Smooth muscle cell (in vitro differentiated cells): ENCODE results near the gene MYADML2. TPM values are rescaled to one million over a fixed set of nuclear protein-coding genes. Genes with fewer than 3 reads are reported as not detected.

ENCODE experiments used
- DNase-seq: peaks from one replicate; lab custom pipeline; 2025; ENCODE audit not compliant: unreplicated experiment; lab: John Stamatoyannopoulos, UW
- H2AFZ ChIP-seq: fragments of 200-600 bp; sonication (generic); 2 replicates; pipeline ENCODE4 v1.6.0; 2016; ENCODE audit warnings: antibody characterized with exemption, low read depth, mild to moderate bottlenecking
- H3F3A ChIP-seq: fragments of 200-600 bp; sonication (generic); 2 replicates; pipeline ENCODE4 v1.6.0; 2017; ENCODE audit warnings: antibody characterized with exemption, low read depth
- H3K27ac ChIP-seq: fragments of 200-600 bp; sonication (generic); 2 replicates; pipeline ENCODE4 v1.5.1; 2016; ENCODE audit warnings: low read depth, mild to moderate bottlenecking
- H3K27me3 ChIP-seq: fragments of 200-600 bp; sonication (generic); 2 replicates; pipeline ENCODE4 v1.6.1; 2016; ENCODE audit warnings: low read depth, mild to moderate bottlenecking
- H3K36me3 ChIP-seq: fragments of 200-600 bp; sonication (generic); 2 replicates; pipeline ENCODE4 v1.5.1; 2016; ENCODE audit warnings: low read depth
- H3K4me1 ChIP-seq: fragments of 200-600 bp; sonication (generic); 2 replicates; pipeline ENCODE4 v1.5.1; 2016; ENCODE audit warnings: low read depth
- H3K4me2 ChIP-seq: fragments of 200-600 bp; sonication (generic); 2 replicates; pipeline ENCODE4 v1.6.0; 2016; ENCODE audit warnings: mild to moderate bottlenecking
- H3K4me3 ChIP-seq: fragments of 200-600 bp; sonication (generic); 2 replicates; pipeline ENCODE4 v1.5.1; 2016; ENCODE audit warnings: mild to moderate bottlenecking
- H3K79me2 ChIP-seq: fragments of 200-600 bp; sonication (generic); 2 replicates; pipeline ENCODE4 v1.6.0; 2016; ENCODE audit warnings: low read depth, mild to moderate bottlenecking
- H3K9ac ChIP-seq: fragments of 200-600 bp; sonication (generic); 2 replicates; pipeline ENCODE4 v1.6.0; 2016; ENCODE audit warnings: low read depth
- H3K9me3 ChIP-seq: fragments of 200-600 bp; sonication (generic); replicated peaks from 2 replicates; pipeline ENCODE4 v1.5.1; 2016; ENCODE audit warnings: low read depth
- H4K20me1 ChIP-seq: fragments of 200-600 bp; sonication (generic); 2 replicates; pipeline ENCODE4 v1.6.0; 2016; ENCODE audit warnings: low read depth
- CTCF ChIP-seq: fragments of 200-600 bp; sonication (generic); IDR thresholded peaks from 2 replicates; pipeline ENCODE4 v1.5.1; 2017; ENCODE audit warnings: borderline replicate concordance, mild to moderate bottlenecking, antibody characterized with exemption; ENCODE audit not compliant: insufficient read depth, poor library complexity, severe bottlenecking
- WGBS: methylation state at CpG from one replicate; pipeline ENCODE4 v1.1.7; 2016; ENCODE audit warnings: low lambda C conversion rate; 5-methylcytosine and 5-hydroxymethylcytosine counted together
- polyA plus RNA-seq: library from polyadenylated mRNA; unstranded; fragments of >200 nt; fragmentation: Nextera tagmentation; extraction: Ambion mirVana; gene quantifications from 2 replicates; pipeline ENCODE4 v1.2.1, GENCODE V29; 2016
- total RNA-seq: library from RNA; depleted of rRNA; stranded (reverse); fragments of >200 nt; gene quantifications from 2 replicates; pipeline ENCODE4 v1.2.3, GENCODE V29; 2014

MYADML2 gene
- total and polyA plus RNA-seq, 2 experiments from 2014 or later, result not detected

- Histone ChIP-seq H3K9ac (no peak overlapping the region), H3K4me3 (peak overlapping the region; percentile 63), H3K79me2 (peaks cover 26% of the 10 kb centered on the region), H3K36me3 (no peaks in the 10 kb centered on the region), H3K4me2 (peak overlapping the region; percentile 96), H3K27me3 (no peaks in the 10 kb centered on the region), H4K20me1 (peaks cover 45% of the 10 kb centered on the region), H3F3A (peaks cover 18% of the 10 kb centered on the region), H3K4me1 (peaks cover 13% of the 10 kb centered on the region), H3K9me3 (no peaks in the 10 kb centered on the region), H2AFZ (no peak overlapping the region), H3K27ac (no peak overlapping the region)
- DNase-seq, result no peak
- whole genome bisulfite sequencing, result 92% methylated on average over 23 of the region's 31 CpGs
- TF ChIP-seq CTCF, result no peak
Measured at GRCh38 chr17:81929253-81930141, 17.5 kb downstream of the MYADML2 start.

GRCh38 chr17:81928544-81929252 lies 18.3 kb downstream of the MYADML2 start:
- Histone ChIP-seq H3K9ac (peak overlapping the region; percentile 89), H3K79me2 (peaks cover 34% of the 10 kb centered on the region), H2AFZ (peak overlapping the region; percentile 66), H3F3A (peaks cover 14% of the 10 kb centered on the region), H3K9me3 (no peaks in the 10 kb centered on the region), H3K27ac (peak overlapping the region; percentile 56), H3K4me2 (peak overlapping the region; percentile 96), H3K4me1 (peaks cover 21% of the 10 kb centered on the region), H4K20me1 (peaks cover 45% of the 10 kb centered on the region), H3K4me3 (peak overlapping the region; percentile 63), H3K36me3 (no peaks in the 10 kb centered on the region), H3K27me3 (no peaks in the 10 kb centered on the region)
- TF ChIP-seq CTCF, result no peak
- no peak for DNase-seq
- 25% methylated on average over 40 of the region's 44 CpGs for WGBS

- peaks cover 42% of the 10 kb centered on the region for H3K79me2 ChIP-seq
- H3K27me3 ChIP-seq, result no peaks in the 10 kb centered on the region
- H3K9ac ChIP-seq, result peak within 1 kb of the TSS; percentile 100
- peak; percentile 30 for TF ChIP-seq CTCF
- no peaks in the 10 kb centered on the region for H3K9me3 ChIP-seq
- H3K36me3 ChIP-seq, result no peaks in the 10 kb centered on the region
- peaks cover 45% of the 10 kb centered on the region for H4K20me1 ChIP-seq
- peak within 1 kb of the TSS; percentile 92 for H3K4me3 ChIP-seq
- H3K4me1 ChIP-seq, result peaks cover 29% of the 10 kb centered on the region
- peaks cover 10% of the 10 kb centered on the region for H3F3A ChIP-seq
- peak within 1 kb of the TSS; percentile 100 for H3K27ac ChIP-seq
- peak within 1 kb of the TSS; percentile 98 for H3K4me2 ChIP-seq
- H2AFZ ChIP-seq, result peak within 1 kb of the TSS; percentile 66
- under 1% methylated on average over 43 of the region's 98 CpGs for WGBS
- DNase-seq, result peak; percentile 83
Measured at GRCh38 chr17:81927653-81928543, 19.1 kb downstream of the MYADML2 start, which contains the start of gene MAFG. TSS of gene MAFG (minus strand) at chr17:81927735. CDS start at chr17:81923185, 4,550 bp downstream.
